Measurements from ENCODE around the gene SLC15A4.

SLC15A4 gene

GRCh38 chr12:128802756-128803155 lies 21.0 kb downstream of the SLC15A4 start:
- no peak overlapping the region for H3K27ac ChIP-seq (replicated peaks)

GRCh38 chr12:128801879-128802391 lies 21.8 kb downstream of the SLC15A4 start:
- Histone ChIP-seq H3K27ac (replicated peaks) (no peak overlapping the region), H3K4me3 (replicated peaks; ENCODE audit: insufficient read depth, low read length) (no peak overlapping the region), H3K27me3 (ENCODE audit: insufficient read depth, poor library complexity, severe bottlenecking) (no peaks in the 10 kb centered on the region)
- no peak for DNase-seq (ENCODE audit: low read depth in 1 of 2, low spot score in 1 of 2)
- TF ChIP-seq SPI1 (IDR thresholded peaks at IDR 0.05; ENCODE audit: borderline replicate concordance, low read depth) (no peak), REST (IDR thresholded peaks at IDR 0.05; ENCODE audit: insufficient replicate concordance, low read depth) (no peak), POLR2AphosphoS5 (IDR thresholded peaks at IDR 0.05; ENCODE audit: low read depth) (no peak), CTCF (IDR thresholded peaks at IDR 0.05; ENCODE audit: insufficient read depth, low read length) (no peak), GABPA (IDR thresholded peaks at IDR 0.05; ENCODE audit: low read depth) (no peak)

More at GRCh38 chr12:128802756-128803155, 21.0 kb downstream of the SLC15A4 start:
- no peak for DNase-seq (ENCODE audit: low read depth in 1 of 2, low spot score in 1 of 2)
- Histone ChIP-seq H3K4me3 (replicated peaks; ENCODE audit: insufficient read depth, low read length) (no peak overlapping the region), H3K27me3 (ENCODE audit: insufficient read depth, poor library complexity, severe bottlenecking) (no peaks in the 10 kb centered on the region)
- TF ChIP-seq POLR2AphosphoS5 (IDR thresholded peaks at IDR 0.05; ENCODE audit: low read depth) (no peak), GABPA (IDR thresholded peaks at IDR 0.05; ENCODE audit: low read depth) (no peak), CTCF (IDR thresholded peaks at IDR 0.05; ENCODE audit: insufficient read depth, low read length) (no peak), SPI1 (IDR thresholded peaks at IDR 0.05; ENCODE audit: borderline replicate concordance, low read depth) (no peak), REST (IDR thresholded peaks at IDR 0.05; ENCODE audit: insufficient replicate concordance, low read depth) (no peak)

- DNase-seq (ENCODE audit: low read depth in 1 of 2, low spot score in 1 of 2) = no peak
- no peak for TF ChIP-seq POLR2AphosphoS5 (IDR thresholded peaks at IDR 0.05; ENCODE audit: low read depth)
- no peaks in the 10 kb centered on the region for H3K27me3 ChIP-seq (ENCODE audit: insufficient read depth, poor library complexity, severe bottlenecking)
- H3K4me3 ChIP-seq (replicated peaks; ENCODE audit: insufficient read depth, low read length) = no peak overlapping the region
- no peak overlapping the region for H3K27ac ChIP-seq (replicated peaks)
Measured at GRCh38 chr12:128800606-128801005, 23.2 kb downstream of the SLC15A4 start.

GRCh38 chr12:128798571-128799341 lies 25.0 kb downstream of the SLC15A4 start:
- no peak overlapping the region for H3K27ac ChIP-seq (replicated peaks)

More at GRCh38 chr12:128798571-128799341, 25.0 kb downstream of the SLC15A4 start:
- DNase-seq (ENCODE audit: low read depth in 1 of 2, low spot score in 1 of 2) = no peak
- no peak for TF ChIP-seq POLR2AphosphoS5 (IDR thresholded peaks at IDR 0.05; ENCODE audit: low read depth)
- Histone ChIP-seq H3K4me3 (replicated peaks; ENCODE audit: insufficient read depth, low read length) (no peak overlapping the region), H3K27me3 (ENCODE audit: insufficient read depth, poor library complexity, severe bottlenecking) (no peaks in the 10 kb centered on the region)
